MM.1S (cell line): Measurements from ENCODE around the gene H1-8.

ENCODE experiments used
- DNase-seq: peaks from one replicate; pipeline ENCODE4 v3.0.0-alpha.2; 2015
- H2AFZ ChIP-seq: fragments of 300-600 bp; sonication (generic); 2 replicates; pipeline ENCODE4 v1.6.0; 2016; ENCODE audit warnings: antibody characterized with exemption, low read length
- H3F3A ChIP-seq: fragments of 300-600 bp; sonication (generic); 2 replicates; pipeline ENCODE4 v1.6.1; 2016; ENCODE audit warnings: mild to moderate bottlenecking, antibody characterized with exemption, low read length, moderate library complexity, mixed read lengths; ENCODE audit not compliant: insufficient read depth
- H3K27ac ChIP-seq: fragments of 300-600 bp; sonication (generic); 2 replicates; pipeline ENCODE4 v1.5.1; 2016; ENCODE audit warnings: mild to moderate bottlenecking, low read length
- H3K27me3 ChIP-seq: fragments of 300-600 bp; sonication (generic); replicated peaks from 2 replicates; pipeline ENCODE4 v1.6.0; 2016; ENCODE audit warnings: low read length; ENCODE audit not compliant: insufficient read depth
- H3K36me3 ChIP-seq: fragments of 300-600 bp; sonication (generic); replicated peaks from 2 replicates; pipeline ENCODE4 v1.6.1; 2016; ENCODE audit warnings: mild to moderate bottlenecking, low read length, mixed read lengths; ENCODE audit not compliant: insufficient read depth
- H3K4me1 ChIP-seq: fragments of 300-600 bp; sonication (generic); 2 replicates; pipeline ENCODE4 v1.6.1; 2016; ENCODE audit warnings: low read length, mixed read lengths
- H3K4me2 ChIP-seq: fragments of 300-600 bp; sonication (generic); 2 replicates; pipeline ENCODE4 v1.6.0; 2016; ENCODE audit warnings: low read depth, low read length
- H3K4me3 ChIP-seq: fragments of 300-600 bp; sonication (generic); 2 replicates; pipeline ENCODE4 v1.5.1; 2016; ENCODE audit warnings: low read length, mixed read lengths
- H3K79me2 ChIP-seq: fragments of 300-600 bp; sonication (generic); 2 replicates; pipeline ENCODE4 v1.6.1; 2016; ENCODE audit warnings: mixed run types, low read length, mixed read lengths
- H3K9ac ChIP-seq: fragments of 300-600 bp; sonication (generic); 2 replicates; pipeline ENCODE4 v1.6.1; 2016; ENCODE audit warnings: low read length, mixed read lengths
- H3K9me2 ChIP-seq: fragments of 300-600 bp; sonication (generic); replicated peaks from 2 replicates; pipeline ENCODE4 v1.6.1; 2016; ENCODE audit warnings: mild to moderate bottlenecking, low read length, mixed read lengths; ENCODE audit not compliant: insufficient read depth
- H3K9me3 ChIP-seq: fragments of 300-600 bp; sonication (generic); replicated peaks from 2 replicates; pipeline ENCODE4 v1.6.1; 2016; ENCODE audit warnings: mild to moderate bottlenecking, low read length, mixed read lengths; ENCODE audit not compliant: insufficient read depth
- H4K20me1 ChIP-seq: fragments of 300-600 bp; sonication (generic); 2 replicates; pipeline ENCODE4 v1.6.1; 2016; ENCODE audit warnings: mild to moderate bottlenecking, low read length, moderate library complexity, mixed read lengths; ENCODE audit not compliant: insufficient read depth
- EZH2 ChIP-seq: fragments of 300-600 bp; sonication (generic); optimal IDR thresholded peaks from 2 replicates; pipeline ENCODE3; 2017; ENCODE audit warnings: low read depth, mild to moderate bottlenecking, antibody characterized with exemption, low read length, mixed read lengths
- EZH2phosphoT487 ChIP-seq: fragments of 300-600 bp; sonication (generic); IDR thresholded peaks from 2 replicates; pipeline ENCODE4 v1.6.1; 2018; ENCODE audit warnings: antibody characterized with exemption, low read length
- TF ChIP-seq, protein P1 (sequence below): fragments of 300-600 bp; sonication (generic); IDR thresholded peaks from 2 replicates; pipeline ENCODE4 v1.5.1; 2016; ENCODE audit warnings: antibody characterized with exemption, low read length, mixed read lengths

Gene H1-8

GRCh38 chr3:129505341-129505740, 37.6 kb upstream of the H1-8 start:
- DNase-seq, result no peak
- Histone ChIP-seq H3K36me3 (no peaks in the 10 kb centered on the region), H4K20me1 (no peaks in the 10 kb centered on the region), H2AFZ (no peak overlapping the region), H3K9ac (no peak overlapping the region), H3K4me3 (no peak overlapping the region), H3K79me2 (no peaks in the 10 kb centered on the region), H3K9me3 (no peaks in the 10 kb centered on the region), H3K27me3 (no peaks in the 10 kb centered on the region), H3K27ac (peak overlapping the region; percentile 44; the same call in 1 of the 2 replicates), H3K9me2 (no peaks in the 10 kb centered on the region), H3K4me1 (peaks cover 25% of the 10 kb centered on the region), H3F3A (0 out of 2 replicates have a peak, but pooled peaks cover 5% of the 10 kb centered on the region), H3K4me2 (no peak overlapping the region)
- TF ChIP-seq EZH2phosphoT487 (no peak), EZH2 (no peak)
- TF ChIP-seq, protein P1, sequence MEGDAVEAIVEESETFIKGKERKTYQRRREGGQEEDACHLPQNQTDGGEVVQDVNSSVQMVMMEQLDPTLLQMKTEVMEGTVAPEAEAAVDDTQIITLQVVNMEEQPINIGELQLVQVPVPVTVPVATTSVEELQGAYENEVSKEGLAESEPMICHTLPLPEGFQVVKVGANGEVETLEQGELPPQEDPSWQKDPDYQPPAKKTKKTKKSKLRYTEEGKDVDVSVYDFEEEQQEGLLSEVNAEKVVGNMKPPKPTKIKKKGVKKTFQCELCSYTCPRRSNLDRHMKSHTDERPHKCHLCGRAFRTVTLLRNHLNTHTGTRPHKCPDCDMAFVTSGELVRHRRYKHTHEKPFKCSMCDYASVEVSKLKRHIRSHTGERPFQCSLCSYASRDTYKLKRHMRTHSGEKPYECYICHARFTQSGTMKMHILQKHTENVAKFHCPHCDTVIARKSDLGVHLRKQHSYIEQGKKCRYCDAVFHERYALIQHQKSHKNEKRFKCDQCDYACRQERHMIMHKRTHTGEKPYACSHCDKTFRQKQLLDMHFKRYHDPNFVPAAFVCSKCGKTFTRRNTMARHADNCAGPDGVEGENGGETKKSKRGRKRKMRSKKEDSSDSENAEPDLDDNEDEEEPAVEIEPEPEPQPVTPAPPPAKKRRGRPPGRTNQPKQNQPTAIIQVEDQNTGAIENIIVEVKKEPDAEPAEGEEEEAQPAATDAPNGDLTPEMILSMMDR, result no peak

DNA sequence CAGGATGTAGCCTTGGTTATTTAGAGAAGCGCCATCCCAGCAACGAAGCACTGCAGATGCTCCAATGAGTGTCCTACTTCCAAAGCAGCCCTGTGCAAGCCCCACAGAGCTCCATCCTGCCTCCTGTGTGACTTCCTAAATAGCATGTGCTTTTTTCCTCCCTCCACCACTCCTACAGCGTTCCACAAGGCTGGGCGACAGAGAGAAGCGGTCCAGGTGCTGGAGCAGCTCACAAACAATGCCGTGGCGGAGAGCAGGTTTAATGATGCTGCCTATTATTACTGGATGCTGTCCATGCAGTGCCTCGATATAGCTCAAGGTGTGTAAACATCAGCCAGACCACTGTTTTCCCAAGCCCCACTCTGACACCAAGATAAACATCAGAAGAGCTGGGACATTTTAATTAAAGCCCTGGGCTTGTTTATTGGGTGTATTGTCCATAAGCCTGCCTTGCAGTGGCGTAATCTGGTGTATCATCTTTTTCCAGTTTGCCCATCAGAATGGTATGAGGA, 36.7 kb upstream of the H1-8 start:
- Histone ChIP-seq H3F3A (0 out of 2 replicates have a peak, but pooled peaks cover 5% of the 10 kb centered on the region), H3K9ac (no peak overlapping the region), H3K4me3 (no peak overlapping the region), H2AFZ (no peak overlapping the region), H3K79me2 (no peaks in the 10 kb centered on the region), H3K9me2 (no peaks in the 10 kb centered on the region), H3K36me3 (no peaks in the 10 kb centered on the region), H3K4me1 (peaks cover 25% of the 10 kb centered on the region), H3K9me3 (no peaks in the 10 kb centered on the region), H4K20me1 (no peaks in the 10 kb centered on the region), H3K4me2 (no peak overlapping the region), H3K27me3 (no peaks in the 10 kb centered on the region), H3K27ac (no peak overlapping the region)
- TF ChIP-seq, protein P1, result no peak
- TF ChIP-seq EZH2 (no peak), EZH2phosphoT487 (no peak)
- DNase-seq, result no peak

GRCh38 chr3:129507181-129507831, 35.7 kb upstream of the H1-8 start:
- Histone ChIP-seq H3K27ac (no peak overlapping the region), H2AFZ (no peak overlapping the region), H3K4me1 (peaks cover 25% of the 10 kb centered on the region), H4K20me1 (no peaks in the 10 kb centered on the region), H3K9me3 (no peaks in the 10 kb centered on the region), H3K4me2 (no peak overlapping the region), H3K9me2 (no peaks in the 10 kb centered on the region), H3K36me3 (no peaks in the 10 kb centered on the region), H3F3A (0 out of 2 replicates have a peak, but pooled peaks cover 5% of the 10 kb centered on the region), H3K4me3 (no peak overlapping the region), H3K27me3 (no peaks in the 10 kb centered on the region), H3K79me2 (no peaks in the 10 kb centered on the region), H3K9ac (no peak overlapping the region)
- no peak for DNase-seq
- TF ChIP-seq EZH2phosphoT487 (no peak), EZH2 (no peak)
- TF ChIP-seq, protein P1, result no peak
